ENCODE data around the gene AAMP. TPM values are rescaled to one million over a fixed set of nuclear protein-coding genes. Genes with fewer than 3 reads are reported as not detected.

The AAMP gene
- total and polyA plus RNA-seq, 10 donors = 54.1 to 93.8 (median 62.5) TPM

- Histone ChIP-seq H3K36me3 (peaks cover 9 to 100% (median 98%) of the 10 kb centered on the region in 6 donors), H3K27ac (peak overlapping the region in 2 of 8 donors; percentile 10 to 16), H3K9me3 (no peaks in the 10 kb centered on the region), H3K27me3 (replicated peaks in 1 of 7) (no peaks in the 10 kb centered on the region), H3K4me1 (peaks cover 0 to 31% (median 13%) of the 10 kb centered on the region in 6 donors), H3K4me3 (no peak overlapping the region)
- TF ChIP-seq POLR2A (IDR thresholded peaks at IDR 0.05) (no peak), POLR2AphosphoS5 (IDR thresholded peaks at IDR 0.05) (no peak), CTCF (IDR thresholded peaks at IDR 0.05 in 8 of 11, conservative IDR thresholded peaks at IDR 0.05 in 3 of 11) (no peak)
- no peak for DNase-seq
- WGBS, 5 donors = 76 to 82% (median 79%) methylated on average over 5 of the region's 5 CpGs
- intact Hi-C loops (cut with DNase I; ENCODE audit: low total_unique reads) = no loop called here
Measured at GRCh38 chr2:218245214-218245613, 24.7 kb downstream of the AAMP start.

DNA sequence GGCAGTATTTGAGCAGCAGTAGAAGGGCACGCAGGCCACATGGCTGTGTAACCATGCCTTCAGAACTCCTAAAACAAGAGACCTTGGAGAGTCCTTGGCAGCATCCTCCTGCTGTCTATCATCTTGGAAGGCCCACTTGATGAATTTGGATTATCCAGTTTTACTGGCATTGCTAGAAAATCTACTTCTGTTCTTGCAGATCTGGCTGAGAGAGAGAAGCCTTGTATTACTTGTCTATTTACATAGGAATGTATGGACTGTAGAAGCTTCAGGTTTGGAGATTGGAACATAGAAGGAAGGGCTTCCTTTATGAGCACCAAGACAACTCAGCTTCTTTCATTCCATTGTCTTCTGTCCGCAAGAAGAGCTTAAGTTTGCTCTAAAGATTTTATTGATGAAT is 25.3 kb downstream of the AAMP start:
- WGBS, 5 donors = 81 to 92% (median 86%) methylated on average over 2 of the region's 2 CpGs
- no peaks in the 10 kb centered on the region for H3K9me3 ChIP-seq
- intact Hi-C loops (cut with DNase I; ENCODE audit: low total_unique reads) = no loop called here
- H3K4me1 ChIP-seq = peaks cover 0 to 31% (median 13%) of the 10 kb centered on the region in 6 donors
- no peaks in the 10 kb centered on the region for H3K27me3 ChIP-seq (replicated peaks in 1 of 7)
- peak overlapping the region in 2 of 8 donors; percentile 10 to 16 for H3K27ac ChIP-seq
- H3K36me3 ChIP-seq = peaks cover 7 to 100% (median 98%) of the 10 kb centered on the region in 6 donors
- no peak overlapping the region for H3K4me3 ChIP-seq
- TF ChIP-seq CTCF (IDR thresholded peaks at IDR 0.05 in 8 of 11, conservative IDR thresholded peaks at IDR 0.05 in 3 of 11) = no peak
- DNase-seq = no peak

- H3K36me3 ChIP-seq = peaks cover 4 to 100% (median 98%) of the 10 kb centered on the region in 6 donors
- no peak for TF ChIP-seq POLR2A (IDR thresholded peaks at IDR 0.05)
- no peak for TF ChIP-seq CTCF (IDR thresholded peaks at IDR 0.05 in 8 of 11, conservative IDR thresholded peaks at IDR 0.05 in 3 of 11)
- no peak for TF ChIP-seq POLR2AphosphoS5 (IDR thresholded peaks at IDR 0.05)
- no peak overlapping the region for H3K4me3 ChIP-seq
- H3K9me3 ChIP-seq = no peaks in the 10 kb centered on the region
- H3K27me3 ChIP-seq (replicated peaks in 1 of 7) = no peaks in the 10 kb centered on the region
- intact Hi-C loops (cut with DNase I; ENCODE audit: low total_unique reads) = no loop called here
- peaks cover 0 to 32% (median 15%) of the 10 kb centered on the region in 6 donors for H3K4me1 ChIP-seq
- peak overlapping the region in 2 of 8 donors; percentile 10 to 16 for H3K27ac ChIP-seq
- DNase-seq = no peak
- 56 to 71% (median 63%) methylated on average over 1 of the region's 1 CpG for WGBS, 5 donors
Measured at GRCh38 chr2:218244204-218244603, 25.7 kb downstream of the AAMP start.

- H3K36me3 ChIP-seq = peaks cover 5 to 100% (median 97%) of the 10 kb centered on the region in 6 donors
- H3K9me3 ChIP-seq = no peaks in the 10 kb centered on the region
- H3K27ac ChIP-seq = peak overlapping the region in 7 of 8 donors; percentile 1 to 73 (median 55)
- WGBS, 5 donors = 68 to 89% (median 76%) methylated on average over 1 of the region's 1 CpG
- TF ChIP-seq CTCF (IDR thresholded peaks at IDR 0.05 in 8 of 11, conservative IDR thresholded peaks at IDR 0.05 in 3 of 11) (no peak), POLR2AphosphoS5 (IDR thresholded peaks at IDR 0.05) (no peak), POLR2A (IDR thresholded peaks at IDR 0.05) (no peak)
- no peak for DNase-seq
- intact Hi-C loops (cut with DNase I; ENCODE audit: low total_unique reads) = no loop called here
- peaks cover 0 to 43% (median 20%) of the 10 kb centered on the region in 6 donors for H3K4me1 ChIP-seq
- H3K4me3 ChIP-seq = no peak overlapping the region
- no peaks in the 10 kb centered on the region for H3K27me3 ChIP-seq (replicated peaks in 1 of 7)
Measured at GRCh38 chr2:218238887-218239286, 31.1 kb downstream of the AAMP start.

Data from spleen (tissue), 11 donors.